Measurements from ENCODE around the gene MED10.

MED10 gene

DNA sequence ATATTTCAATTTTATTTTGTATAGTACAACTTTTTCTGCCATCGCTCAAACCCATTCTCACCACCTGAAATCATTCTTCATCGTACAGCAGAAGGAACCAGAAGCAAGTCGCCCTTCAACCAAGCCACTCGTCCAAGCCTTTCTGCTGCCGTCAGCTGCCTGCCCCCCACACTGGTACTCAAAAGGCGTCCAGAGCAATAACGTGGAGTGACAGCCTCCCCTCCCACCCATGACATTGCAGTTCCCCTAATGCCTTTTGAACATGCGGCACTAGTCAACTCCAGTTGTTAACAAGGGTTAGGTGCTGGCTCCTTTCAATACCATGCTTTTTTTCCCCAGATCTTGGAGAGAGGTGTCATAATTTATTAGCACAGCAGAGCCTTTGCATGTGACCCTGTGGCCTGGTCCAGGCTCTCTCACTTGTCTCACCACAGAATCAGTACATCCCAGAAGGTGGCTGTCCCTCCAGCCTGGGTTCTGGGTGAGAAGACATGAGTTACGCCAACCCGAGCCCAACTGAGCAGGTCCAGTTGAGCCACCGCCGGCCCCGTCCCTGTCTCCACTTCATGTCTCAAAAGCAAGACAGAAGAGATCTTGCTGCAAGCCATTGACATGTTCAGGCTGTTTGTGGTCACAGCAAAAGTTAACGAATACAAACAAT is 20.4 kb upstream of the MED10 start:
- DNase-seq = no peak

DNA sequence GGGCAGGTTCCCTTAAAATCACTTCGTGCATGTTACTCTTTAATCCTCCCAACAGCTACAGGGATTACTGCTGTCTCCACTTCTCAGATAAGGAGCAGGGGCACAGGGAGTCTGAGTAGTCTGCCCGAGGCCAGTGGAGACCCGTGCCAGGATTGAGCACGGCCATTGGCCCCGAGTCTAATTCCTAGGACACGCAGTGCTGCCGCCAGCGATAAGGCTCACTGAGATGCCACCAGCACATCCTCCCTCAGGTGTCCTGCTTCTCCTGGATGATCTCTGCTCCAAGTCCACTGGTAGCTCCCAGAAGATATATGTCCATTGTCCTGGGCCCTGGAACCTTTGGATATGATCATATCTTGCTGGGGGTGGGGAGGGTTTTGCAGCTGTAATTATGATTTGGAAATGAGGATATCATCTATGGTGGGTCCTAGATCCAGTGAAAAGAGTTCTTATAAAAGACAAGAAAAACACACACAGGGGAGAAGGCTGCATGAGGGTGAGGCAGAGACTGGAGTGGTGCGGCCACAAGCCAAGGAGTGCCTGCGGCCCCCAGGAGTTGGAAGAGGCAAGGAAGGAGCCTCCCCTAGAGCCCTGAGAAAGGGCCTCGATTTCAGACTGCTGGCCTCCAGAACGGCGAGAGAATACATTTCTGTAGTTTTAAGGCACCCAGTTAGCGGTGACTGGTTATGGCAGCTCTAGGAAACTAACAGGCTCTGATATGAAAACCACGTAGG is 19.4 kb upstream of the MED10 start:
- DNase-seq = no peak

DNA sequence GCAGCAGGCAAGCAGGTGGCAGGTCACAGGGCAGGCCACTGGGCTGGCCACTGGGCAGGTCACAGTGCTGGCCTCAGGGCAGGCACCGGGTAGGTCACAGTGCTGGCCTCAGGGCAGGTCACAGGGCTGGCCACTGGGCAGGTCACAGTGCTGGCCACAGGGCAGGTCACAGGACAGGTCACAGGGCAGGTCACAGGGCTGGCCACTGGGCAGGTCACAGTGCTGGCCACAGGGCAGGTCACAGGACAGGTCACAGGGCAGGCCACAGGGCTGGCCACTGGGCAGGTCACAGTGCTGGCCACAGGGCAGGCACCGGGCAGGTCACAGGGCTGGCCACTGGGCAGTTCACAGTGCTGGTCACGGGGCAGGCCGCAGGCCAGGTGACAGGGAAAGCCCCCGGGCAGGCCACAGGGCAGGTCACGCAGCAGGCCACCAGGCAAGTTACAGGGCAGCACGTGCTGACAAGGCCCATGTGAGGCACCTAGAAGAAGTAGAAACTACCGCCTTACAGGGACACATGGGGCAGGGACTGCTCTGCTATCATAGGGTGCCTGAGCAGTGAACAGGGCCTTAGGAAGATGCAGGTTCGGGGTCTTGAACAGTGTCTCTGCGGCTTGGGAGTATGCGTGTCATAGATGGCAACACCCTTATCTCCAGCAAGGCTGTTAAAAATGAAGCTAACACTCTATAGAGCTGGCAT is 18.6 kb upstream of the MED10 start:
- DNase-seq = no peak

DNA sequence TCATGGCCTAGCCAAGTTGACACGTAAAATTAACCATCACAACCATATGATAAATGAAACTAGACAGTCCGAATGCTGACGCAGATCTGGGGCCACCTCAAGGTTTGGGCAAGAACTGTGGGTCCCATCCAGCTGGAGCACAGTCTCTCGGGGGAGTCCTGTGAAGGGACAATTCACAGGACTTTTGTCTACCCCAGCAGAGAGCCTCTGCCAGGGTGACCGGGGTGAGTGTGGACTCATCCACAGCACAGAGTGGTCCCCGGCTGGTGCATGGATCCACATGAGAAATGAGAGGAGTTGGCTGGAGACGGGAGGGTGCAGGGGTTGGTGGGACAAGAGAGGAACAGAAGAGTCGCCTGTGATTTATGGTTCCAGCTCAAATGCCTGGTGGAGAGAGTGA is 17.7 kb upstream of the MED10 start:
- DNase-seq = no peak

DNA sequence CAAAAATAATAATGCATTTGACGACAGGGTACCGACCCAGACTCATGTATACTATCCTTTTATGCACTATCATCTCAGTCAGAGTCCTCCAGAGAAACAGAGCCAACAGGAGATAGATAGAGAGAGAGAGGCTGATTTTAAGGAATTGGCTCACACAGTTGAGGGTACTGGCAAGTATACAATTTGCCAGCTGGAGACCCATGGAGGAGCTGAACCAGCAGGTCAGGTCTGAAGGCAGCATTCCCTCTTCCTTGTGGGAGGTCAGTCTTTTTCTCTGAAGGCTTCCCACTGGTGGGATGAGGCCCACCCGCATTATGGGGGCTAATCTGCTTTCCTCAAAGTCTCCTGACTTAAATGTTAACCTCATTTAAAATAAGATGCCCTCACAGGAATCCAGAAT is 17.3 kb upstream of the MED10 start:
- no peak for DNase-seq

DNA sequence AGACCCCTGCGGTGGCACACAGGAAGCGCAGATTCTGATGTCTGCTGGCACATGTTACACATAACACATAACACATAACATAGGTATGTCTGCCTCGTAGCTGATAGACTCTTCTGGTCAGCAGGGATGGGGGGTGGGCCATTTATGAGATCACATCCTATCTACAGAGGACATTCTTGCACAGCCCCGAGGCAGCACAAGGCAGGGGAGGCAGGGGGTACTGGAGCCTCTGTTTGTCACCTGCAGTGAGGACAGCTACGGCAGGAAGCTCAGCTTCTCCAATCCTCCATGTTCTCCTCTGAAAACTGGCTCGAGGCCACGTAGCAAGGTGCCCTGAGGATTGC is 16.7 kb upstream of the MED10 start:
- DNase-seq = no peak

DNA sequence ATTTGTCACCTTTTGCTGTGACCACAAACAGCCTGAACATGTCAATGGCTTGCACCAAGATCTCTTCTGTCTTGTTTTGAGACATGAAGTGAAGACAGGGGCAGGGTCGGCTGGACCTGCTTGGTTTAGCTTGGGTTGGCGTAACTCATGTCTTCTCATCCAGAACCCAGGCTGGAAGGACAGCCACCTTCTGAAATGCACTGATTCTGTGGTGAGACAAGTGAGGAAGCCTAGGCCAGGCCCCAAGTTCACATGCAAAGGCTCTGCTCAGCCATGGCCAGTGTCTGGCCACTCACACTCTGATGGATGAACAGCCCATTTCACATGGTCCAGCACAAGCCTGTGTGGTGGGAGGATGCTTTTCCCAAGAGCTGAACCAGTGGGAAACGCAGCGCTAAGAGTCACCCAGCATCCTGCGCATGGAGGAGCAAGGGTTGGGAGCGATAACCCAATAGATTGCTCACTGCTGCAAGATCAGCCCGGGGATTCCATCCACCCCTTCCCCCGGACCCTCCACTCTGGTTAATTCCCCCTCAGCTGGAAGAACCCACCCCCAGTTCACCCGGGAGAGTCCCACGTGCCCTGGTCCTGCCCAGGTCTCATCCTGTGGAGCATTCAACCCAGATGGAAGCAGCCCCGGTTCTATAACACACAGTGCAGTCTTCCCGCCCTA is 16.2 kb upstream of the MED10 start:
- DNase-seq = no peak

DNA sequence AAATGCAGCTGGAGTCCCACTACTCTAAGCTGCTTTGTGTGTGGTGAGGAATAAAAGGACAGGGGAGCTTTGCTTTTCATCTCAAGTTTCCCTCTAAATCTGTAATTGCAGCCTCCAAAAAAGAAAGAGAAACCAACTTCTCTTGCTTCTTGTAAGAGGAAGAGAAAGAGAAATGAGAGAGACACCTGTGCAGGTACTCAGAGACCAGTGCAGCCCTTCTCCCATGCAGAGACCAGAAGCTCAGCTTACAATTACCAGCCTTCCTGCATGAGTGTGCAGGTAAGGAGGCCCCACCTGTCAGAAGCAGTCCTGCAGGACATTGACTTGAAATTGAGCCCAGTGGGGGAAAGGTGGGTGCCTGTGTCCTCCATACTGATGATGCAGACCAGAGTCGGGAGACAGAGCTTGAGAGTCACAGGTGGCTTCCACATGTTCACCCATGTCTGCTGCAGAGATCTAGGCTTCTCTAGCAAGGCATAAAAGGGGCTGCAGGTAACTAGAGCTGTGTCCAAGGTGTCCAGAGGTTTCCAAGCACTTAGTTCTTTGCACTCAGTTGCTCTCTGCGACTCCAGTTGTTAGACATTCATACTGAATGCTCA is 15.3 kb upstream of the MED10 start:
- DNase-seq = no peak

DNA sequence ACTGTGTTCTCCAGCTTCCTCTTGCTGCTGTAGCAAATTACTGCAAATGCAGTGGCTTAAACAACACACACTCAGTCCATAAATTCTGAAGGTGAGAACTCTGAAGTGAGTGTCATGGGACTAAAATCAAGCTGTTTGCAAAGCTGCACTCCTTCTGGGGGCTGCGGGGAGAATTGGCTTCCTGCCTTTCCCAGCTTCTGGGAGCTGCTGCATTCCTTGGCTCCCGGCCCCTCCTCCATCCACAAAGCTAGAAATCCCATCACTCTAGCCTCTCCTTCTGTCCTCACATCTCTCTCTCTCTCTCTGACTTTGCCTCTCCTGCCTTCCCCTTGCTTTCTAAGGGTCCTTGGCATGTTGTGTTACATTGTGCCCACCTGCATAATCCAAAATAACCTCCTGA is 14.2 kb upstream of the MED10 start:
- no peak for DNase-seq

DNA sequence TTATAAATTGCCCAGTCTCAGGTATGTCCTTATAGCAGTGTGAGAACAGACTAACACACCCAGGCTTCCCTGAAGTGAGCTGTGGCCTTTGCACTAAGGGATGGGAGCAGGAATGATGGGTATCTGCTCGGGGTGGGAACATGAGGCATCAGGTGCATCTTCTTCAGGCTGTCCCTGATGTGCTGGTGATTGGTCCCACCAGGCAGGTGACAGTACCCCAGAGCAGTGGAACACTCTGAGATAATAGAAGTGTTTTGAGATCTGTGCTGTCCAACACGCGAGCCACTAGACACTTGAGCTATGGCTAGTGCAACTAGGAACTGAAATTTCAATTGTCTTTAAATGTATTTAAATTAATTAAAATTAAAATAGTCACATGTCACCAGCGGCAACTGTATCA is 12.8 kb upstream of the MED10 start:
- DNase-seq = no peak

DNA sequence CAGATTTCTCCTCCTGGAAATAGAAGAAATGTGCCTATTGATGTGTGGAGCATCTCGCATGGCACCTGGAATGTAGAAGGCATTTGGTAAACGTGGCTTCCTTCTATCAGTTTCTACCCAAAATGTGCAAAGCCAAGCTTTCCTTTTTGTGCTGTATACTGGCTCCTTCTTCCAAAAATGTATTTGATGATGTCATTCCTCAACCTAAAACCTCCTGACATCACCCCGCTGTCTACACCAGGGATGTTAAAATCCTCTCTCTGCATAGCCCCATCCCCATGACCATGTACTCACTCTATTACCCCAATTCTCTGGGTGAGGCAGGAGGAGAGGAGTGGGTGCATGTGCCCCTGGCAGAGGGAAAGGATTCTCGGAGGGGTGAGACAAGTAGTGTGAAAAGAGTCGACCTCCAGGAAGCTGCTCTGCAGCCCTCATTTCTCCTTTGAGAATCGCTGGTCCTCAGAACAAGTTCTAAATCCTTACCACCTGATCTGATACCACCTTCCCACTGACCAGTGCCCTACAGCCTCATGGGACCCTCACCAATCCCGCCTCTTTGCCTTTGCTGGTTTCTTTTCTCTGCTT is 11.7 kb upstream of the MED10 start:
- DNase-seq = no peak

DNA sequence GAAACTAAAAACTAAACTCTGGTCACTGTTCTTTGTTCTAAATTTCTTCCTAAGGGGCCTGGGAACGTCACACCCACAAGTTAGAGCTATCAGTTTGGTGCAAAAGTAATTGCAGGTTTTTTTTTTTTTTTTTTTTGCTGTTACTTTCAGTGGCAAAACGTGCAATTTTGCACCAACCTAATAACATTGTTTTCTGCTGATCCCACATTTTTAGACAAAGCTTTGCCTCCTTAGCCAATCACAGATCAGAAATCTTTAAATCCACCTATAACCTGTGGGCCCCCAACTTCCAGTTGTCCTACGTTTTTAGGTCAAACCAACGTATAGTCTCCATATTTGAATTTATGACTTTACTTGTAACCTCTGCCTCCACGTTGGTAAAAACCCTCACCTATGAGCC is 11.1 kb upstream of the MED10 start:
- no peak for DNase-seq

DNA sequence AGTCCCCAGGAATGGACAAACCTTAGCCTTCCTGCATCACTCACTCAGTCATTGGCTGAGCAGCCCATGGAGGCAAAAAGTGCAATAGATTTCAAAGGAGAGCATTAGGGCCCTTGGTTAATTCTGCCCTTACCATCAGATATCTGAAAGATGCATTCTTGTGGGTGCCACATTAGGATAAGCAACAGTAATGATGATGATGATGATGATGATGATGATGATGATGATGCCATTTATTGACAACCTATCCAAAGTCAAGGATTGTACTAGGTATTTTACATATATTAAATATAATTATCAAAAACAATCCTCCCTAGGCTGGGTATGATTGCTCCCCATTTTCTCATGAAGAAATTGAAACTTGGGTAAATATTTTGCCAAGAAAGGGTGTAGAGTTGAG is 9.6 kb upstream of the MED10 start:
- DNase-seq = no peak

DNA sequence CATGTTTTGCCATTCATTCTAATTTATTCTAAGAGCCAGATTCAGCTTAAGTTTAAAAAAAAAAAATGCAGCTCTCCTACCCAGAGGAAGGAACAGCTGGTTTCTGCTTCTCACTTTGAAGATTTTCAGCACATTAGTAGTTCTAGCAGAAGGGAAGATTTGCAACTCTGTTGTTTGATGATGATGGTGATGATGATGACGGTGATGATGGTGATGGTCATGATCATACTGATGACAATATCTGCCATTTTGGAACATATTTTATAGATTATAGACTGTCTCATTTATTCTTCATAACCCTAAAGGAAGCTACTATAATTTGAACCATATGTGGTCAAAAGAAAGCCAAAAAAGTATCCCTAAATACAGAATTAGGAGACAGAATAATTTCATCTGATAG is 7.9 kb upstream of the MED10 start:
- no peak for DNase-seq

DNA sequence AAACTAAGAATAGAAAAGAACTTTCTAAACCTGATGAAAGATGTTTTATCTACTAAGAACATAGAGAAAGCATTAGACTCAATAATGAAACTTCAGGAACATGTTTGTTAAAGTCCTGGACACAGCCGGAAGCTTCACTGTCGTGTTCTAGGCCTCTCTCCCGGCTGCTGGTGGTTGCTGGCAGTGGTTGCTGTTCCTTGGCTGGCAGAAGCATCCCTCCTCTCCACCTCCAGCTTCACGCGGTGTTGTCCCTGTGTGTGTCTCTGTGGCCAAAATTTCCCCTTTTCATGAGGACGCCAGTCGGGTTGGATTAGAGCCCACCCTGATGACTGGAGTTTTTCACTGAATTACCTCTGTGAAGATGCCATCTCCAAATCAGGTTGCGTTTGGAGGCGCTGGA is 6.5 kb upstream of the MED10 start:
- DNase-seq = no peak

DNA sequence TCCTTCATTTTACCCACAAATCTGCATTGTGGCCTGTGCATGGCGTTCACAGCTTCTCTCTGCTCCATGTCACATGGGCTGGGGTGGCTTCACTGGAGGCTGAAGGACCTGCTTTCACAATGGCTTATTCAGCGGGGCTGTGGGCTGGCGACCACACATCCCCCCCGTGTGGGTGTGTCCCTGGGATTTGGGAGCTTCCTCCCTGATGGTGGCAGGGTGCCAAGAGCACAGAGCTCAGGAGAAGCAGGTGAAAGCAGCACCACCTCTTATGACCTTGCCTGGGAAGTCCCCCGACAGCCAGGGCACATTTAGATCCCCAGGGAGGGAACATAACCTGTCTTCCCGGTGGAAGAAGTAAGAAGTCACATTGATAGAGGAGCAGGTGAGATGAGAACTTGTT is 5.0 kb upstream of the MED10 start:
- DNase-seq = no peak

DNA sequence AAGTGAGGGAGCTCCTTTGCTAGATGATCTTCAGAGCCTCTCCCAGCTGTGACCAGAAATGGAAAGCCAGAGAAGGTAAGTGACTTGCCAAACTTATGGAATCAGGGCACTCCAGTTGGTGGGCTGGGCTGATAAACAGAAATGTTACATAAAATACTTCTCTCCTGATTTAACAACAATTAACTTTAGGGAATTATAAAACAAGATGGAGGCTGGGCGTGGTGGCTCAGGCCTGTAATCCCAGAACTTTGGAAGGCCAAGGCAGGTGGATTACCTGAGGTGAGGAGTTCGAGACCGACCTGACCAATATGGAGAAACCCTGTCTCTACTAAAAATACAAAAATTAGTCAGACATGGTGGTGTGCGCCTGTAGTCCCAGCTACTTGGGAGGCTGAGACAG is 899 bp upstream of the MED10 start:
- DNase-seq = no peak

DNA sequence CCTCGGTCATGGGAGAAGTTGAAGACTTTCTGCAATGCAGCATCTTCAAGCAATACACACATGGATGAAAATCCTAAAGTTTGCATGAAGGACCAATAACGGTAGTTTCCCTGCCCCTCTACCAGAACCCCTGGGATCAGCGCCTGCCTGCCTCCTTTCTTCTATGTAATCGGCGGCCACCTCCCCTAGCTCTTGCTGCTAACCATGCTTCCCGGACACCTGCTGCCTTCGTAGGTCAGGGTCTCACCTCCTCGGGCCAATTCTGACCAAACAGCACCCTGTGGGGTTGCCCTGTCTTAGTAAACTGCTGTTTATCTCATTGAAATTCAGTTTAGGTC is 388 bp upstream of the MED10 start:
- DNase-seq = no peak

DNA sequence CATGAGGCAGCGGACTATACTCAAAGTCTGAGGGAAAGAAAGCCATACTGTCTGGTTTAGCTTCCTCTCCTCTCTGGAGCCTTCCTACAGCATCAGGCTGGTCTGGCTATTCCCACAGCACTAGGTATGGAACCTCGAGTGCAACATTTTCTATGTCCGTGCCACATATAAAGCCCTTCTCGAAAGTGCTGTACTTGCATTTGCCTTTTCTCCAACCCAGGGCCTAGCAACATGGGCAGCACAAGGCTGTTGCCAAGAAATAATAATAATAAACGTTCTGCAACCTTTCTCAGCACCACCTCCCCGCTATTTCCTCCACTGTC is 804 bp downstream of the MED10 start:
- DNase-seq = no peak

DNA sequence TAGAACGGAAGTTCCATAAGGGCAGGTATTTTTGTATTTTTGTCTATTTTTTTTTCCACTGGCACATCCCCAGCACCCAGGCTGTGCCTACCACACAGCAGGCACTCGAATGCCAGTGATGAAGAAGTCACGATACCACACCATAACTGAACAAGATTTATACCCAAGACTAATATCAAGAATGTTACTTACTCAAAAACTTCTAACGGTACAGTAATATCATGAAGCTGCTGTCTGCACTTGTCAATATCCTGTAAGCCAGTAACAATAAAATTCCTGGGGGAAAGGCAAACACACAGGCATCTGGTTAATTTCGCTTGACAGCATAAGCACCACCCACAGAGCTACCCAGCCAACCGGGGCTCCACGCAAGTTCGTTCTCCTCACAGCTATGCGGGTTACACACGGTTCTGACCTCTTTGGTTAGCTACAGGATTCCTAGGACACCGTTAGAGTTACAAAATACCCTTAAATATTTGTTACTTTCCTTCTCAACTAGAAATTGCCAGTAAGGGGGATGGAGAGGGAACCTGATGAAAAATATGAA is 1.3 kb downstream of the MED10 start:
- no peak for DNase-seq

DNA sequence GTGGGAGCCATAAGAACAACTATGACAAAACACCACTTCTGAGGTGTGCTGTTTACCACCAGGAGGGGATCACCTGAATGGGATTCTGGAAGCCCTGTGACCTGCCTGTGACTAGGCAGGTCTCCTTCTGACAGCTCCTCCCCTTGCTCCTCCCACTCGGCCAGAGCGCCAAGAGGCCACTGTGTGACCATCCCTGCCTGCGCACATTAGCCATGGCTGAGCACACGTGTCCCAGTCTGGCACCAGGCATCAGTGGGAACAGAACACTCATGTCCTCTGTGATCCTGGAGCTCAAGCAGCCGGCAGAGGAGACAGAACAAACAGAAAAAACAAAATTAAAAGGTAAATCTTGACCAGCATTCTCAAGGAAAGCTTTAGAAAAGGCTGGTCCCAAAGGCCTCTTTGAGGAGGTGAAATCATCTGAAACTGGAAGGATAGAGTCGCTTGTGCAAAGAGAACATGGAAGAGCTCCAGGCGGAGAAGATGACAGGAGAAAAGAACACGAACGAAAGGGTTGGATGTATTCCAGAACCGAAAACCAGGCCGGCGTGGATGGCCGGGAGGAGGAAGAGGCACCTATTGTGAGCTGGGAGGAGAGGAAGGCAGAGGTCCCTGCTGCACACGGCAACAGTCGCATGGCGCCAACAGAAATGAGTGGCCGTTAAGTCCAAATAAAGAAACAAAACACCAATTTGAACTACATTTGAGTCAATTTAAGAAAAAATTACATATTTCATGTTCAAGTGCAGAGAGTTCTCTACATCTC is 5.1 kb downstream of the MED10 start:
- no peak for DNase-seq
